Measurements from ENCODE around the gene GLCCI1. TPM values are rescaled to one million over a fixed set of nuclear protein-coding genes. Genes with fewer than 3 reads are reported as not detected.

Gene GLCCI1
- total and polyA plus RNA-seq, 10 of the 15 experiments (the other 5 are each of a cell fraction or from before 2014, with no cell fraction given): 12.6 to 92.0 (median 27.6) TPM

DNA sequence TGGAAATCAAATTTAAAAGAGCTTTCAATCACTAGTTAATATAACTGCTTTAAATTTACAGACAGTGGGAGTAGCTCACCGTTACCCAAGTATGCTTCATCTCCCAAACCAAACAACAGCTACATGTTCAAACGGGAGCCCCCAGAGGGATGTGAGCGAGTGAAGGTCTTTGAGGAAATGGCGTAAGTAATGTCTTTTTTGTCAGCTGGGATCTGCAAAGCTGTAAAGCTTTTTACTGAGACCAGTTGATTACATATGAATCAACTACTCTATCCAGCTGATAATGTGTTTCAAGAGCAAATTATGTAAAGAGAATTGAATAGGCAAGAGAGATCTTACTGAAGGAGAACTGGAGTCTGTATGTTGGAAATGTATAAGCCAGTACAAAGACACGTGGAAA is 116.2 kb downstream of the GLCCI1 start:
- CTCF ChIA-PET: interaction anchor here (0.8 to 1.5 kb wide), 4 partner anchors 12 to 106 kb away, joined by 3 to 5 read pairs (median 4); no protein-coding TSS in a partner anchor
- no peaks in the 10 kb centered on the region for H3K27me3 ChIP-seq (replicated peaks in 1 of 2; ENCODE audit: control insufficient read depth in 2 of 2, insufficient read depth in 2 of 2, low read length in 1 of 2)
- no TSS peak for BruUV-seq (replicated peaks)
- intact Hi-C loops (cut with micrococcal nuclease; ENCODE audit: unreplicated experiment) (no loop called here), in situ Hi-C loops (cut with MboI) (no loop called here)
- no peaks in the 10 kb centered on the region for H3K4me1 ChIP-seq (ENCODE audit: control insufficient read depth, insufficient read depth, low read length)
- no peaks in the 10 kb centered on the region for H3K79me2 ChIP-seq (ENCODE audit: control insufficient read depth, insufficient read depth, low read length)
- H3K9ac ChIP-seq (ENCODE audit: control insufficient read depth, insufficient read depth, low read length): no peak overlapping the region
- DNase-seq (ENCODE audit: low read depth, low spot score) (no peak), FAIRE-seq (no peak), ATAC-seq (no peak)
- SMC1A ChIA-PET (ENCODE audit: uncharacterized antibody, unreplicated experiment): interaction anchor here (0.7 to 5.0 kb wide), 15 partner anchors 9 to 348 kb away, joined by 3 to 30 read pairs (median 4); no protein-coding TSS in a partner anchor
- RAD21 ChIA-PET (ENCODE audit: unreplicated experiment): interaction anchor here (1.0 to 1.5 kb wide), 3 partner anchors 49 to 105 kb away, joined by 3 to 4 read pairs (median 3); no protein-coding TSS in a partner anchor
- H3K4me2 ChIP-seq (ENCODE audit: control insufficient read depth, insufficient read depth): no peak overlapping the region
- no peak overlapping the region for H3K4me3 ChIP-seq
- H4K20me1 ChIP-seq (ENCODE audit: control insufficient read depth, insufficient read depth): no peaks in the 10 kb centered on the region
- H3K36me3 ChIP-seq (ENCODE audit: control insufficient read depth in 2 of 2, insufficient read depth in 2 of 2, low read length in 1 of 2): peaks cover 6 to 35% of the 10 kb centered on the region in 2 experiments
- no peaks in the 10 kb centered on the region for H3K9me3 ChIP-seq (replicated peaks; ENCODE audit: control insufficient read depth, insufficient read depth, low read length)
- no peak overlapping the region for H2AFZ ChIP-seq (ENCODE audit: control insufficient read depth, low read depth, low read length)
- no peak overlapping the region for H3K27ac ChIP-seq (ENCODE audit: control insufficient read depth, insufficient read depth)
- TF ChIP-seq SUZ12 (IDR thresholded peaks at IDR 0.05; ENCODE audit: unreplicated experiment) (no peak), WRNIP1 (IDR thresholded peaks at IDR 0.05; ENCODE audit: borderline replicate concordance, low read depth, low read length) (no peak), MTA2 (IDR thresholded peaks at IDR 0.05; ENCODE audit: low read depth) (no peak), GABPA (IDR thresholded peaks at IDR 0.05; ENCODE audit: low read depth) (no peak), LARP7 (IDR thresholded peaks at IDR 0.05) (no peak), ZNF274 (IDR thresholded peaks at IDR 0.05; ENCODE audit: insufficient read depth, insufficient read length) (no peak)
- 87% methylated on average over 5 of the region's 5 CpGs for WGBS (ENCODE audit: insufficient coverage, insufficient replicate concordance, low lambda C conversion rate, missing lambda C conversion rate)
- POLR2A ChIA-PET: interaction anchor here (0.7 to 1.5 kb wide), 2 partner anchors 11 to 31 kb away, joined by 3 read pairs; no protein-coding TSS in a partner anchor

DNA sequence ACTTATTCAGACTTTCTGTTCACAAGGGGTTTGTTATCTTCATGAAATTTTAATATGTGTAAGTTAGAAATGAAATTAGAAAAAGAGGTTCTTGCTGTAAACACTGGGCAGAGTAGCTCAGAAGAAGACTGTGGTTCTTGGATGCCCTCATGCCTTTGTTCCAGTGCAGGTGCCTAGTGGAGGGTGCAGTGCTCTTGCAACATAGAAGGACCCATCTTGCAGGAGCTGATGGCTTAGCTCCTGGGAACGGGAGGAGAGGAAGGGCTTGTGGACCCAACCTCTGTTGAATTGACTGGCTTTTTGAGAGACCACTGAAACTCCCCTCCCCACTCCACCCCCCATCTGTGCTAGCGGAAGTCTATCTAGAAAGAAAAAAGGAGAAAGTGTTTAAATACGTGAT is 116.8 kb downstream of the GLCCI1 start:
- H3K27me3 ChIP-seq (replicated peaks in 1 of 2; ENCODE audit: control insufficient read depth in 2 of 2, insufficient read depth in 2 of 2, low read length in 1 of 2): no peaks in the 10 kb centered on the region
- TF ChIP-seq POLR2AphosphoS2 (IDR thresholded peaks at IDR 0.05; ENCODE audit: low read depth, low read length) (no peak), STAT1 (conservative IDR thresholded peaks at IDR 0.05) (no peak), IKZF2 (IDR thresholded peaks at IDR 0.05) (no peak), ATF7 (IDR thresholded peaks at IDR 0.05; ENCODE audit: low read depth) (no peak), ZZZ3 (IDR thresholded peaks at IDR 0.05; ENCODE audit: control insufficient read depth, insufficient read length, low read depth) (no peak)
- TF ChIP-seq, protein P1, sequence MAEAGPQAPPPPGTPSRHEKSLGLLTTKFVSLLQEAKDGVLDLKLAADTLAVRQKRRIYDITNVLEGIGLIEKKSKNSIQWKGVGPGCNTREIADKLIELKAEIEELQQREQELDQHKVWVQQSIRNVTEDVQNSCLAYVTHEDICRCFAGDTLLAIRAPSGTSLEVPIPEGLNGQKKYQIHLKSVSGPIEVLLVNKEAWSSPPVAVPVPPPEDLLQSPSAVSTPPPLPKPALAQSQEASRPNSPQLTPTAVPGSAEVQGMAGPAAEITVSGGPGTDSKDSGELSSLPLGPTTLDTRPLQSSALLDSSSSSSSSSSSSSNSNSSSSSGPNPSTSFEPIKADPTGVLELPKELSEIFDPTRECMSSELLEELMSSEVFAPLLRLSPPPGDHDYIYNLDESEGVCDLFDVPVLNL (IDR thresholded peaks at IDR 0.05; ENCODE audit: low read depth, low read length): no peak
- TF ChIP-seq, protein P2, sequence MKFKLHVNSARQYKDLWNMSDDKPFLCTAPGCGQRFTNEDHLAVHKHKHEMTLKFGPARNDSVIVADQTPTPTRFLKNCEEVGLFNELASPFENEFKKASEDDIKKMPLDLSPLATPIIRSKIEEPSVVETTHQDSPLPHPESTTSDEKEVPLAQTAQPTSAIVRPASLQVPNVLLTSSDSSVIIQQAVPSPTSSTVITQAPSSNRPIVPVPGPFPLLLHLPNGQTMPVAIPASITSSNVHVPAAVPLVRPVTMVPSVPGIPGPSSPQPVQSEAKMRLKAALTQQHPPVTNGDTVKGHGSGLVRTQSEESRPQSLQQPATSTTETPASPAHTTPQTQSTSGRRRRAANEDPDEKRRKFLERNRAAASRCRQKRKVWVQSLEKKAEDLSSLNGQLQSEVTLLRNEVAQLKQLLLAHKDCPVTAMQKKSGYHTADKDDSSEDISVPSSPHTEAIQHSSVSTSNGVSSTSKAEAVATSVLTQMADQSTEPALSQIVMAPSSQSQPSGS (IDR thresholded peaks at IDR 0.05; ENCODE audit: low read length): no peak
- TF ChIP-seq, protein P3, sequence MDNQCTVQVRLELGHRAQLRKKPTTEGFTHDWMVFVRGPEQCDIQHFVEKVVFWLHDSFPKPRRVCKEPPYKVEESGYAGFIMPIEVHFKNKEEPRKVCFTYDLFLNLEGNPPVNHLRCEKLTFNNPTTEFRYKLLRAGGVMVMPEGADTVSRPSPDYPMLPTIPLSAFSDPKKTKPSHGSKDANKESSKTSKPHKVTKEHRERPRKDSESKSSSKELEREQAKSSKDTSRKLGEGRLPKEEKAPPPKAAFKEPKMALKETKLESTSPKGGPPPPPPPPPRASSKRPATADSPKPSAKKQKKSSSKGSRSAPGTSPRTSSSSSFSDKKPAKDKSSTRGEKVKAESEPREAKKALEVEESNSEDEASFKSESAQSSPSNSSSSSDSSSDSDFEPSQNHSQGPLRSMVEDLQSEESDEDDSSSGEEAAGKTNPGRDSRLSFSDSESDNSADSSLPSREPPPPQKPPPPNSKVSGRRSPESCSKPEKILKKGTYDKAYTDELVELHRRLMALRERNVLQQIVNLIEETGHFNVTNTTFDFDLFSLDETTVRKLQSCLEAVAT (IDR thresholded peaks at IDR 0.05): no peak

More for the DNA sequence above, 116.8 kb downstream of the GLCCI1 start:
- H3K36me3 ChIP-seq (ENCODE audit: control insufficient read depth in 2 of 2, insufficient read depth in 2 of 2, low read length in 1 of 2): peaks cover 6 to 33% of the 10 kb centered on the region in 2 experiments
- ChIA-PET RAD21 (ENCODE audit: unreplicated experiment) (interaction anchor here (0.7 to 1.5 kb wide), 4 partner anchors 48 to 105 kb away, joined by 3 to 4 read pairs (median 3); no protein-coding TSS in a partner anchor), CTCF (interaction anchor here (0.6 to 1.5 kb wide), 4 partner anchors 13 to 105 kb away, joined by 3 to 5 read pairs (median 4); no protein-coding TSS in a partner anchor), SMC1A (ENCODE audit: uncharacterized antibody, unreplicated experiment) (interaction anchor here (0.9 to 5.0 kb wide), 13 partner anchors 9 to 105 kb away, joined by 3 to 30 read pairs (median 5); no protein-coding TSS in a partner anchor), POLR2A (interaction anchor here (1.5 kb wide), 1 partner anchor 11 kb away, joined by 3 read pairs; no protein-coding TSS in a partner anchor)
- no peak for FAIRE-seq
- H3K9ac ChIP-seq (ENCODE audit: control insufficient read depth, insufficient read depth, low read length): no peak overlapping the region
- in situ Hi-C loops (cut with MboI) (no loop called here), intact Hi-C loops (cut with micrococcal nuclease; ENCODE audit: unreplicated experiment) (no loop called here)
- ATAC-seq: no peak
- 82% methylated on average over 3 of the region's 3 CpGs for WGBS (ENCODE audit: insufficient coverage, insufficient replicate concordance, low lambda C conversion rate, missing lambda C conversion rate)
- no peaks in the 10 kb centered on the region for H3K9me3 ChIP-seq (replicated peaks; ENCODE audit: control insufficient read depth, insufficient read depth, low read length)
- BruUV-seq (replicated peaks): no TSS peak
- H3K27ac ChIP-seq (ENCODE audit: control insufficient read depth, insufficient read depth): no peak overlapping the region
- H3K4me3 ChIP-seq: no peak overlapping the region
- no peaks in the 10 kb centered on the region for H3K4me1 ChIP-seq (ENCODE audit: control insufficient read depth, insufficient read depth, low read length)
- H4K20me1 ChIP-seq (ENCODE audit: control insufficient read depth, insufficient read depth): no peaks in the 10 kb centered on the region
- no peak overlapping the region for H2AFZ ChIP-seq (ENCODE audit: control insufficient read depth, low read depth, low read length)
- H3K4me2 ChIP-seq (ENCODE audit: control insufficient read depth, insufficient read depth): no peak overlapping the region
- no peaks in the 10 kb centered on the region for H3K79me2 ChIP-seq (ENCODE audit: control insufficient read depth, insufficient read depth, low read length)
- DNase-seq (ENCODE audit: low read depth, low spot score): no peak
